Fibroblast of skin of abdomen (primary cell): ENCODE measurements around the gene SLC22A7.

ENCODE experiments used
- DNase-seq: peaks from one replicate; pipeline ENCODE4 v3.0.0-alpha.2; 2013

The SLC22A7 gene

GRCh38 chr6:43265564-43265963 lies 32.5 kb upstream of the SLC22A7 start:
- no peak for DNase-seq

GRCh38 chr6:43267619-43268354 lies 30.3 kb upstream of the SLC22A7 start:
- no peak for DNase-seq

GRCh38 chr6:43268355-43268700 lies 29.7 kb upstream of the SLC22A7 start:
- no peak for DNase-seq

- no peak for DNase-seq
Measured at GRCh38 chr6:43268782-43269272, 29.2 kb upstream of the SLC22A7 start.

- no peak for DNase-seq
Measured at GRCh38 chr6:43269273-43270007, 28.6 kb upstream of the SLC22A7 start.

- no peak for DNase-seq
Measured at GRCh38 chr6:43271103-43271815, 26.8 kb upstream of the SLC22A7 start.

GRCh38 chr6:43271944-43272343 lies 26.1 kb upstream of the SLC22A7 start:
- no peak for DNase-seq

- DNase-seq = no peak
Measured at GRCh38 chr6:43273707-43274106, 24.4 kb upstream of the SLC22A7 start.

GRCh38 chr6:43274127-43274915 lies 23.7 kb upstream of the SLC22A7 start:
- DNase-seq = no peak

GRCh38 chr6:43274916-43275597 lies 23.0 kb upstream of the SLC22A7 start:
- DNase-seq = no peak

GRCh38 chr6:43275801-43276576 lies 22.1 kb upstream of the SLC22A7 start:
- no peak for DNase-seq

- DNase-seq = no peak
Measured at GRCh38 chr6:43276577-43277305, 21.3 kb upstream of the SLC22A7 start.

- no peak for DNase-seq
Measured at GRCh38 chr6:43277306-43277642, 20.8 kb upstream of the SLC22A7 start.

GRCh38 chr6:43277643-43278523 lies 20.2 kb upstream of the SLC22A7 start:
- DNase-seq = peak; percentile 26

GRCh38 chr6:43278524-43279078 lies 19.5 kb upstream of the SLC22A7 start:
- peak; percentile 62 for DNase-seq

- DNase-seq = no peak
Measured at GRCh38 chr6:43280234-43280633, 17.8 kb upstream of the SLC22A7 start.

GRCh38 chr6:43282060-43282459 lies 16.0 kb upstream of the SLC22A7 start:
- DNase-seq = no peak

GRCh38 chr6:43282636-43283513 lies 15.2 kb upstream of the SLC22A7 start:
- no peak for DNase-seq
